IMR-90 (cell line): ENCODE results near the gene CDK18. TPM values are rescaled to one million over a fixed set of nuclear protein-coding genes. Genes with fewer than 3 reads are reported as not detected.

Experiments
- ATAC-seq: fragments of 200-7000 bp; cut with Tn5 transposase; 2 replicates; pipeline ENCODE4 v1.9.1; 2020; ENCODE audit warnings: low read depth, mild to moderate bottlenecking, moderate library complexity
- BruUV-seq: library from RNA; stranded (reverse); fragments of 400-500 nt; replicated peaks from 2 replicates; lab custom pipeline; 2021; lab: Mats Ljungman, UMichigan
- CTCF ChIA-PET: fragments of 300-600 bp; formaldehyde crosslinking; extraction: SDS; loops from one replicate; lab custom pipeline; 2021; ENCODE audit warnings: antibody characterized with exemption; lab: Yijun Ruan, JAX
- POLR2A ChIA-PET: fragments of 300-600 bp; sonication (Branson Sonifier 250); formaldehyde crosslinking; loops from one replicate; lab custom pipeline; 2022; ENCODE audit warnings: antibody characterized with exemption; ENCODE audit not compliant: unreplicated experiment; lab: Charles Lee
- DNase-seq: peaks from one replicate; pipeline ENCODE4 v3.0.0; 2013
- H2AFZ ChIP-seq: replicated peaks from 2 replicates; pipeline ENCODE3; 2013; ENCODE audit warnings: low read length, mild to moderate bottlenecking; ENCODE audit not compliant: poor library complexity
- H2AK5ac ChIP-seq: 2 replicates; pipeline ENCODE4 v1.6.1; 2013; ENCODE audit warnings: low read depth, low read length, inconsistent platforms
- H2AK9ac ChIP-seq: replicated peaks from 2 replicates; pipeline ENCODE3; 2013; ENCODE audit warnings: mild to moderate bottlenecking, low read depth, low read length, moderate library complexity; ENCODE audit not compliant: poor library complexity
- H2BK120ac ChIP-seq: 2 replicates; pipeline ENCODE4 v1.6.1; 2013; ENCODE audit warnings: low read depth, low read length, inconsistent platforms
- H2BK15ac ChIP-seq: 3 replicates; pipeline ENCODE4 v1.6.1; 2013; ENCODE audit warnings: low read depth, low read length, inconsistent platforms
- H2BK20ac ChIP-seq: 2 replicates; pipeline ENCODE4 v1.6.1; 2013; ENCODE audit warnings: low read depth, mild to moderate bottlenecking, inconsistent platforms, low read length, moderate library complexity
- H2BK5ac ChIP-seq: 2 replicates; pipeline ENCODE4 v1.6.1; 2013; ENCODE audit warnings: mild to moderate bottlenecking, low read depth, low read length, inconsistent platforms; ENCODE audit not compliant: poor library complexity, severe bottlenecking
- H3K14ac ChIP-seq: replicated peaks from 2 replicates; pipeline ENCODE4 v1.6.1; 2013; ENCODE audit warnings: low read depth, low read length, inconsistent platforms
- H3K18ac ChIP-seq: 2 replicates; pipeline ENCODE4 v1.6.1; 2013; ENCODE audit warnings: low read depth, low read length, control low read depth
- H3K23ac ChIP-seq: 2 replicates; pipeline ENCODE4 v1.6.1; 2013; ENCODE audit warnings: low read depth, low read length, inconsistent platforms
- H3K27ac ChIP-seq: 2 replicates; pipeline ENCODE4 v1.5.1; 2013; ENCODE audit warnings: mild to moderate bottlenecking, control low read depth, low read length; ENCODE audit not compliant: insufficient read depth
- H3K27me3 ChIP-seq: 2 replicates; pipeline ENCODE4 v1.6.1; 2013; ENCODE audit warnings: low read length; ENCODE audit not compliant: control insufficient read depth, insufficient read depth
- H3K36me3 ChIP-seq: 2 replicates; pipeline ENCODE4 v1.6.1; 2013; ENCODE audit warnings: low read length, mixed read lengths; ENCODE audit not compliant: control insufficient read depth, insufficient read depth
- H3K4ac ChIP-seq: 2 replicates; pipeline ENCODE4 v1.6.1; 2013; ENCODE audit warnings: low read depth, low read length, inconsistent platforms
- H3K4me1 ChIP-seq: 2 replicates; pipeline ENCODE4 v1.6.1; 2013; ENCODE audit warnings: low read length, mixed read lengths; ENCODE audit not compliant: control insufficient read depth, insufficient read depth
- H3K4me2 ChIP-seq: 2 replicates; pipeline ENCODE4 v1.6.1; 2013; ENCODE audit warnings: low read depth, mild to moderate bottlenecking, control low read depth, low read length, moderate library complexity
- H3K4me3 ChIP-seq: 2 replicates; pipeline ENCODE4 v1.5.1; 2013; ENCODE audit warnings: low read depth, mild to moderate bottlenecking, control low read depth, low read length, moderate library complexity; ENCODE audit not compliant: insufficient read depth
- H3K56ac ChIP-seq: 2 replicates; pipeline ENCODE4 v1.6.1; 2013; ENCODE audit warnings: low read length, inconsistent platforms; ENCODE audit not compliant: insufficient read depth; ENCODE audit errors: extremely low read depth
- H3K79me1 ChIP-seq, 2 experiments: 2 replicates each; pipeline ENCODE4 v1.6.1; 2013; ENCODE audit warnings: low read length in 2 of 2, inconsistent platforms in 1 of 2, low read depth in 1 of 2
- H3K9ac ChIP-seq: 2 replicates; pipeline ENCODE4 v1.6.1; 2013; ENCODE audit warnings: low read depth, low read length, control low read depth
- H3K9me1 ChIP-seq: 2 replicates; pipeline ENCODE4 v1.6.1; 2013; ENCODE audit warnings: low read length, inconsistent platforms; ENCODE audit not compliant: insufficient read depth
- H3K9me3 ChIP-seq: 2 replicates; pipeline ENCODE4 v1.6.1; 2013; ENCODE audit warnings: low read length; ENCODE audit not compliant: control insufficient read depth, insufficient read depth
- H4K20me1 ChIP-seq: 2 replicates; pipeline ENCODE4 v1.6.1; 2013; ENCODE audit warnings: low read length, inconsistent platforms; ENCODE audit not compliant: insufficient read depth
- H4K5ac ChIP-seq: 2 replicates; pipeline ENCODE4 v1.6.1; 2013; ENCODE audit warnings: mild to moderate bottlenecking, low read depth, low read length, control low read depth
- H4K8ac ChIP-seq, 2 experiments: 2 replicates each; pipeline ENCODE4 v1.6.1; 2013; ENCODE audit warnings: low read depth in 2 of 2, low read length in 2 of 2, control low read depth in 1 of 2, inconsistent platforms in 1 of 2
- H4K91ac ChIP-seq: 2 replicates; pipeline ENCODE4 v1.6.1; 2013; ENCODE audit warnings: low read depth, low read length, inconsistent platforms; ENCODE audit not compliant: insufficient read depth
- BHLHE40 ChIP-seq: fragments of 150-350 bp; IDR thresholded peaks from 2 replicates; pipeline ENCODE4 v1.6.1; 2016; ENCODE audit warnings: mild to moderate bottlenecking, low read depth, low read length
- CEBPB ChIP-seq: IDR thresholded peaks from 2 replicates; pipeline ENCODE4 v1.6.1; 2012; ENCODE audit warnings: low read depth, low read length, improper control_type of control experiment
- CHD1 ChIP-seq: IDR thresholded peaks from 2 replicates; pipeline ENCODE4 v1.6.1; 2012; ENCODE audit warnings: low read depth, low read length, improper control_type of control experiment
- CTCF ChIP-seq: conservative IDR thresholded peaks from 2 replicates; pipeline ENCODE4 v1.5.1; 2012; ENCODE audit warnings: mild to moderate bottlenecking, low read depth, low read length, improper control_type of control experiment
- ELK1 ChIP-seq: fragments of 150-350 bp; IDR thresholded peaks from 2 replicates; pipeline ENCODE4 v1.6.1; 2016; ENCODE audit warnings: low read depth, mild to moderate bottlenecking, low read length, moderate library complexity, borderline replicate concordance
- FOS ChIP-seq: fragments of 150-350 bp; IDR thresholded peaks from 2 replicates; pipeline ENCODE4 v1.6.1; 2016; ENCODE audit warnings: low read depth, low read length
- MAFK ChIP-seq: IDR thresholded peaks from 2 replicates; pipeline ENCODE4 v1.6.1; 2012; ENCODE audit warnings: low read depth, low read length, improper control_type of control experiment
- MAZ ChIP-seq: IDR thresholded peaks from 2 replicates; pipeline ENCODE4 v1.6.1; 2012; ENCODE audit warnings: low read depth, mild to moderate bottlenecking, low read length, improper control_type of control experiment, moderate library complexity, borderline replicate concordance
- MXI1 ChIP-seq: IDR thresholded peaks from 2 replicates; pipeline ENCODE4 v1.6.1; 2012; ENCODE audit warnings: low read depth, mild to moderate bottlenecking, low read length, moderate library complexity, borderline replicate concordance
- NFE2L2 ChIP-seq: fragments of 150-350 bp; IDR thresholded peaks from 2 replicates; pipeline ENCODE4 v1.6.1; 2016; ENCODE audit warnings: low read depth, mild to moderate bottlenecking, low read length
- POLR2A ChIP-seq: IDR thresholded peaks from 2 replicates; pipeline ENCODE4 v1.6.1; 2012; ENCODE audit warnings: mild to moderate bottlenecking, low read depth, low read length
- RAD21 ChIP-seq: IDR thresholded peaks from 2 replicates; pipeline ENCODE4 v1.6.1; 2012; ENCODE audit warnings: low read length, improper control_type of control experiment
- RCOR1 ChIP-seq: IDR thresholded peaks from 2 replicates; pipeline ENCODE4 v1.6.1; 2012; ENCODE audit warnings: mild to moderate bottlenecking, low read length, improper control_type of control experiment; ENCODE audit not compliant: insufficient replicate concordance
- RFX5 ChIP-seq: IDR thresholded peaks from 2 replicates; pipeline ENCODE4 v1.8.0; 2012; ENCODE audit warnings: low read depth, mild to moderate bottlenecking, low read length, moderate library complexity
- SMC3 ChIP-seq: fragments of 150-350 bp; IDR thresholded peaks from 2 replicates; pipeline ENCODE4 v1.6.1; 2016; ENCODE audit warnings: low read depth, mild to moderate bottlenecking, antibody characterized with exemption, low read length, moderate library complexity
- USF2 ChIP-seq: fragments of 150-350 bp; IDR thresholded peaks from 2 replicates; pipeline ENCODE4 v1.6.1; 2017; ENCODE audit warnings: mild to moderate bottlenecking, antibody characterized with exemption, low read length, low read depth
- WGBS, 2 experiments: methylation state at CpG; one replicate each; pipeline versions ENCODE4 v1.1.5 to v1.1.7; 2013; ENCODE audit warnings: missing lambda C conversion rate in 2 of 2; ENCODE audit not compliant: insufficient read length in 1 of 2; ENCODE audit errors: extremely low coverage in 2 of 2; 5-methylcytosine and 5-hydroxymethylcytosine counted together
- dilution Hi-C: fragments of 300-500 bp; cut with HindIII; formaldehyde crosslinking; loops from one replicate; pipeline ENCODE4 v1.14.3; 2018; ENCODE audit warnings: low sequenced_read_pairs; ENCODE audit not compliant: unreplicated experiment
- in situ Hi-C: fragments of 300-500 bp; cut with MboI; formaldehyde crosslinking; loops from 3 replicates; pipeline ENCODE4 v1.14.3; 2019; ENCODE audit warnings: low sequenced_read_pairs, inconsistent platforms, mixed read lengths
- intact Hi-C: fragments of 100-400 bp; cut with micrococcal nuclease; formaldehyde crosslinking; loops from 2 replicates; pipeline ENCODE4 v1.10.0; 2022
- polyA plus RNA-seq, 3 experiments: library from polyadenylated mRNA; depleted of rRNA; stranded (reverse); fragments of >200 nt; gene quantifications; 2 replicates each; pipeline ENCODE4 v1.2.3, GENCODE V29; 2012; ENCODE audit warnings: low replicate concordance in 1 of 3
- total RNA-seq: library from RNA; depleted of rRNA; stranded (reverse); fragments of >200 nt; gene quantifications from 2 replicates; pipeline ENCODE4 v1.2.3, GENCODE V29; 2012

The CDK18 gene
- total and polyA plus RNA-seq, 2 of the 4 experiments (the other 2 are of a cell fraction), result 0.18 to 0.48 TPM

- 0% methylated on average over 1 of the region's 6 CpGs; no CpG with 5 or more reads in 1 of the 2 experiments for WGBS, 2 experiments
- Histone ChIP-seq H2BK5ac (no peak overlapping the region), H3K4me2 (no peak overlapping the region), H2BK120ac (no peak overlapping the region), H3K9me3 (0 out of 2 replicates have a peak, but pooled peaks cover 2% of the 10 kb centered on the region), H3K36me3 (no peaks in the 10 kb centered on the region), H2BK15ac (no peak overlapping the region), H3K4me1 (no peaks in the 10 kb centered on the region), H2BK20ac (no peak overlapping the region), H3K23ac (no peak overlapping the region), H2AK9ac (peak overlapping the region; percentile 42), H4K20me1 (no peaks in the 10 kb centered on the region), H4K5ac (no peak overlapping the region), H3K9me1 (no peaks in the 10 kb centered on the region), H3K56ac (no peak overlapping the region), H3K14ac (no peak overlapping the region), H3K27me3 (peaks cover 79% of the 10 kb centered on the region), H3K79me1 (no peaks in the 10 kb centered on the region), H3K18ac (no peak overlapping the region), H3K4ac (no peak overlapping the region), H2AFZ (no peak overlapping the region), H3K9ac (no peak overlapping the region), H3K27ac (no peak overlapping the region), H2AK5ac (no peak overlapping the region), H4K8ac (no peak overlapping the region), H4K91ac (no peak overlapping the region), H3K4me3 (no peak overlapping the region)
- no peak for ATAC-seq
- intact Hi-C loops (no loop called here), dilution Hi-C loops (no loop called here), in situ Hi-C loops (no loop called here)
- DNase-seq, result no peak
- ChIA-PET CTCF (interaction anchor here (0.7 to 1.0 kb wide), 3 partner anchors 31 to 65 kb away, joined by 3 to 4 read pairs (median 3); no protein-coding TSS in a partner anchor), POLR2A (no interaction called here)
- TF ChIP-seq RCOR1 (no peak), SMC3 (no peak), CTCF (no peak), RAD21 (no peak), ELK1 (no peak), BHLHE40 (no peak), NFE2L2 (no peak), CEBPB (no peak), RFX5 (no peak), CHD1 (no peak), USF2 (no peak), MAZ (no peak), FOS (no peak), MAFK (no peak), POLR2A (no peak), MXI1 (no peak)
- no TSS peak for BruUV-seq
Measured at GRCh38 chr1:205454903-205455335, 49.5 kb upstream of the CDK18 start.
